Transverse colon (tissue), 4 donors: ENCODE data around the gene F7.

Source experiments
- CTCF ChIP-seq, 5 experiments: fragments of 200-600 bp in 3 of 5; fragments of 450-650 bp in 2 of 5; sonication (generic) in 3 of 5; IDR thresholded peaks; 1 replicate in 2 of 5; 2 replicates in 3 of 5; pipeline ENCODE4 v1.5.1; 2016 to 2017; ENCODE audit warnings: antibody characterized with exemption in 5 of 5, inconsistent platforms in 3 of 5, mild to moderate bottlenecking in 2 of 5, moderate library complexity in 1 of 5
- EP300 ChIP-seq: sonication (generic); formaldehyde crosslinking; IDR thresholded peaks from one replicate; pipeline ENCODE4 v1.6.1; 2017; ENCODE audit warnings: antibody characterized with exemption, low read depth
- POLR2A ChIP-seq: fragments of 450-650 bp; IDR thresholded peaks from one replicate; pipeline ENCODE4 v1.6.1; 2016; ENCODE audit warnings: antibody characterized with exemption, mild to moderate bottlenecking, moderate library complexity
- POLR2AphosphoS5 ChIP-seq, 3 donors: sonication (generic); formaldehyde crosslinking; IDR thresholded peaks; one replicate each; pipeline ENCODE4 v1.6.1; 2016; ENCODE audit warnings: antibody characterized with exemption in 3 of 3

DNA sequence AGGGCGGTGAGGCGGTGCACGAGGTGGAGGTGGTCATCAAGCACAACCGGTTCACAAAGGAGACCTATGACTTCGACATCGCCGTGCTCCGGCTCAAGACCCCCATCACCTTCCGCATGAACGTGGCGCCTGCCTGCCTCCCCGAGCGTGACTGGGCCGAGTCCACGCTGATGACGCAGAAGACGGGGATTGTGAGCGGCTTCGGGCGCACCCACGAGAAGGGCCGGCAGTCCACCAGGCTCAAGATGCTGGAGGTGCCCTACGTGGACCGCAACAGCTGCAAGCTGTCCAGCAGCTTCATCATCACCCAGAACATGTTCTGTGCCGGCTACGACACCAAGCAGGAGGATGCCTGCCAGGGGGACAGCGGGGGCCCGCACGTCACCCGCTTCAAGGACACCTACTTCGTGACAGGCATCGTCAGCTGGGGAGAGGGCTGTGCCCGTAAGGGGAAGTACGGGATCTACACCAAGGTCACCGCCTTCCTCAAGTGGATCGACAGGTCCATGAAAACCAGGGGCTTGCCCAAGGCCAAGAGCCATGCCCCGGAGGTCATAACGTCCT lies 43.4 kb downstream of the F7 start:
- TF ChIP-seq POLR2A, result no peak
- TF ChIP-seq EP300, result no peak
- TF ChIP-seq CTCF (IDR thresholded peaks at IDR 0.05), result no peak
- TF ChIP-seq POLR2AphosphoS5 (IDR thresholded peaks at IDR 0.05), result no peak
